ENCODE measurements around the gene IL26.

DNA sequence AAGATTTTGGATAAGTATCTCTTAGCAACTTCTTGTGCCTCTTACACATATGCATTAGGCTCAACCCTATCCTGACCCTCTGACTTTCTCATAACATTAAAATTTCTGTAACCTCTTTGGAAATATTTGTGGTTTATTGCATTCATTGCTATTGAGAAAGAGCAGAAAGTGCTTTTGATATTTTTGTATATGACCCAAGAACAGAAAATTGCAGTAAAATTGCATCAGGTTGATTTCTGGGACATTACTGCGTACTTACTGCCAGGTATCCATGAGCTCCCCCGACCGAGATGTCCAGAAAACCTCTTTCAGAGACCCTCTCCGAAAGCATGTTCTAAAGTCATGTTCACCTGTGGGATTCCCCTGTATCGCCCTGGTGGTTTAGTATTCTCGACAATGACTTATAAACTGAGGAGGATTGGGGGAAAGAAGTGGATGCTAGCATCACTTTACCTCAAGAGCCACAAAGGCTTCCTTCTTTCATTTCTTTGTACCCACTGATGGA is 42.3 kb upstream of the IL26 start:
- TF ChIP-seq, protein P1, sequence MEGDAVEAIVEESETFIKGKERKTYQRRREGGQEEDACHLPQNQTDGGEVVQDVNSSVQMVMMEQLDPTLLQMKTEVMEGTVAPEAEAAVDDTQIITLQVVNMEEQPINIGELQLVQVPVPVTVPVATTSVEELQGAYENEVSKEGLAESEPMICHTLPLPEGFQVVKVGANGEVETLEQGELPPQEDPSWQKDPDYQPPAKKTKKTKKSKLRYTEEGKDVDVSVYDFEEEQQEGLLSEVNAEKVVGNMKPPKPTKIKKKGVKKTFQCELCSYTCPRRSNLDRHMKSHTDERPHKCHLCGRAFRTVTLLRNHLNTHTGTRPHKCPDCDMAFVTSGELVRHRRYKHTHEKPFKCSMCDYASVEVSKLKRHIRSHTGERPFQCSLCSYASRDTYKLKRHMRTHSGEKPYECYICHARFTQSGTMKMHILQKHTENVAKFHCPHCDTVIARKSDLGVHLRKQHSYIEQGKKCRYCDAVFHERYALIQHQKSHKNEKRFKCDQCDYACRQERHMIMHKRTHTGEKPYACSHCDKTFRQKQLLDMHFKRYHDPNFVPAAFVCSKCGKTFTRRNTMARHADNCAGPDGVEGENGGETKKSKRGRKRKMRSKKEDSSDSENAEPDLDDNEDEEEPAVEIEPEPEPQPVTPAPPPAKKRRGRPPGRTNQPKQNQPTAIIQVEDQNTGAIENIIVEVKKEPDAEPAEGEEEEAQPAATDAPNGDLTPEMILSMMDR (optimal IDR thresholded peaks at IDR 0.05 in 1 of 3, IDR thresholded peaks at IDR 0.05 in 1 of 3, conservative IDR thresholded peaks at IDR 0.05 in 1 of 3; ENCODE audit: extremely low read depth in 1 of 3, insufficient read depth in 2 of 3, low read length in 3 of 3): no peak
- TF ChIP-seq EZH2 (IDR thresholded peaks at IDR 0.05; ENCODE audit: low read length): no peak
